Stimulated activated CD4-positive, alpha-beta T cell treated with anti-CD3 and anti-CD28 coated beads, Interleukin-1b, Interleukin-23, amount 100 ng/mL, for 1 hour (primary cell): Measurements from ENCODE around the gene RALGPS1.
"Not testable (repeated sequence)": the region's sequence is repeated elsewhere in the genome, so short reads cannot be mapped to it uniquely, and the experiment has no call there.

Experiments
- DNase-seq, 2 donors: peaks; one replicate each; pipeline ENCODE4 v3.0.0-alpha.2; 2020; ENCODE audit warnings: low read depth in 2 of 2

RALGPS1 gene

DNA sequence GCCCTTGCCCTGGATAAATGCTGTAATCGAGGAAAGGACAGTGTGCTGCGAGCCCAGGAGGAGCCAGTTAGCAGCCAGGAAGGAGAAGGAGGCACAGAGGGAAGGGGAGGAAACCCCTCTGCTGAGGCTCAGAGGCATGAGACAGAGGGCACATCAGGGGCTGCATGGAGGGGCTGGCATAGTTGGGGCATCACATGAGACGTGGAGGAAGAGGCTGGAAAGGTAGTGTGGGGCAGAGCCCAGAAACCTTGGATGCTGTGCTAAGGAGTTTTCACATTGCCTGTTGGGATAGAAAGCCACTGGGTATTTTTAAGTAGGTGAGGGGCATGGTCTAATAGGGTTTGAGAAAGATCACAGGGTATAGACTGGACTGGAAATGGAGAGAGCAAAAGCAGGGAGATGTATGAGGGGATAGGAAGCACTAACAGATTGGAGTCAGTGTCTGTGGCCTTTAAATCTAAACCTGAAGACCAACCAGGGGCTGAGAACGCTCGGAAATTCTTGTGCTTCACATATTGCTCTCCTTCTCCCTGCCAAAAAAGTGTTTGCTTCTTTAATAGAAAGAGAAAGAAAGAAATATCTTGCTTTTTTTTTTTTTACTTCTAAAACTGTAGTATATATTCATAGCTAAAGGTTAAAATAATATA lies 240.9 kb downstream of the RALGPS1 start:
- no peak for DNase-seq

- no peak for DNase-seq
Measured at GRCh38 chr9:127158786-127159324, 244.3 kb downstream of the RALGPS1 start.

- DNase-seq = no peak
Measured at GRCh38 chr9:127159325-127159801, 244.8 kb downstream of the RALGPS1 start.

DNA sequence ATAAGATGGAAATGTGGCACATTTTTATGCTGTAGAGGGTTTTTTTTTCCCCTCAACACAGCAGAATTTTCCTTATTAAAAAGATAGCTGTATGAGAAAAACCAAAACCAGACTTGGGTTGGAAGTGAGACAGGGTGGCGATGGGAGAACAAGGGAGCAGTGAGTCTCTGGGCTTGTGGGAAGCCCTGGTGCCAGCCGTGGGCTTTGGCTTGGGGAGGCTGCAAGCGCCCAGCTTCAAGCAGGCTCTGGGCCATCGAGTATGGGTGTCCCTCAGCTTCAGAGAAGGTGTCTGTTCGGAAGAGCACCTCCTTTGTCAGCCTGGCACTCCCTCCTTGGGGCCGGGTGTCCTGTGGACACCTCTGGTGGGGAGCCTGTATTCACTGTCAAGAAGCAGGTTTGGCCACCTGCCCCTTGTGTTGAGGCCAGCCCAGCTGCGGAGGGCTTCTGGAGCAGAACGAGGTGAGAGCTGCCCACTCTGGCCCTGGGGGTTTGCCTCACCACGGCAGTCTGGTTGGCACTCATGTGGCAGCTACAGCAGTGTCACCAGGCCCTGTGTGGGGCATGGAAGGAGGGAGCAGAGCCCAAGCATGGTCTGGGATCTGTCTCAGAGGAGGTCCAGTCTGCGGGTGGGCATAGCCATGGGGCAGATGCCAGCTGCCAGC lies 245.5 kb downstream of the RALGPS1 start:
- DNase-seq = no peak

GRCh38 chr9:127161081-127161624 lies 246.6 kb downstream of the RALGPS1 start:
- no peak for DNase-seq

GRCh38 chr9:127162046-127162863 lies 247.7 kb downstream of the RALGPS1 start:
- no peak for DNase-seq

DNA sequence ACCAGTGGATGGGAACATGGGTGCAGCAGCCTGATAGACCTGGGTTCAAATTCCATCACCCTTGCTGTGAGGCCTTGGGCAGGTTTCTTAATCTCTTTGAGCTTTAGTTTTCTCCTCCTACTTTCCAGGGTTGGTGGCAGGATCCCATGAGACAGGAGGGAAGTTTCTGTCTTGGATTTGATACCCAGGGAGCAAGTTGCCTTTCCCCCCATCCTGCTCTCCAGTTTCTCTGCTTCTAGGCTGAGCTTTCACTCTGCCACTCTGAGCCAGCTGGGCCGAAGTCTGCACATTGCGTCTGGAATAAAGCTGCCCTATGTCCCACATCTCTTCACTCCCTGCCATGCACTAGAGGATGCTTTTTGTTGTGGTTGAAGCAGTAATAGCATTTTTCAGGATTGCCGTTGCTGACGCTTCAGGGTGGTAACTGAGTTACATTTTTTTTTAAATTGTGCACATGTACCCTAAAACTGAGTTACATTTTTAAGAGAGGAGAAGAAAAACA lies 248.3 kb downstream of the RALGPS1 start:
- no peak for DNase-seq

GRCh38 chr9:127163409-127163808 lies 248.8 kb downstream of the RALGPS1 start:
- no peak for DNase-seq

- DNase-seq = no peak
Measured at GRCh38 chr9:127165116-127165515, 250.5 kb downstream of the RALGPS1 start.

- DNase-seq = no peak
Measured at GRCh38 chr9:127166111-127166510, 251.5 kb downstream of the RALGPS1 start.

GRCh38 chr9:127166651-127167524 lies 252.3 kb downstream of the RALGPS1 start:
- no peak for DNase-seq

DNA sequence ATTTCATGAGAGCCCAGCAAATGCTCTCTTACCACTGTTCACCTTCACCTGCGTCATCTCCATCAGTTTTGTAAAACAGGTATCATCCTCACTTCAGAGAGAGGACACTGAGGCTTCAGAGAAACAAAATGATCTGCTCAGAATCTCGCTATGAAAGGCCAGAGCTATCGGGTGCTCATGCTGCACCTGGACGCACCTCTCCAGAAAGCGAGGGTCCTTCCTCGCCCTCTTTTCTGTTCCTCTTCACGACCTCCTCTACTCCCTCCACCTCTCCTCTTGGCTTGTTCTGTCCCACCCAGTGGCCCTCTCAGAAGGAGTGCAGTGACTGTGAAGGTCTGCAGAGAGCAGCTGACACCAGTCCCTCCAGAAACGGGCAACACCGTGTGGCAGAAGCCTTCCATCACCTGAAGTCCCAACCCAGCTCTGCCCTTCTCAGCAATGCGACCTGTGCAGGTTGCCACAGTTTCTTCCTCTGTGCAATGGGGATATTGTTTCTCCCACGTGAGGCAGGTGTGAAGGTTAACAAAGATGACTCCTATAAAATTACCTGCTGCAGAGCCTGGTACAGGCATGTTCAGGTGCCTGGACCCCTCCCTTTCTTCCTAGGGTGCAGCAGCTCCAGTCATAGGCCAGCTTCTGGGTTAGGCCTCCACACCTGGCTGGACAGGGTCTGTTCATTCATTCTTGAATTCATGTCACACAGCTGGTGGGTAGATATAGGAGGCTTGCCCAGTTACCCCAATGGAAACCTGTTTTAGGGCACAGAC lies 253.2 kb downstream of the RALGPS1 start:
- DNase-seq = no peak

DNA sequence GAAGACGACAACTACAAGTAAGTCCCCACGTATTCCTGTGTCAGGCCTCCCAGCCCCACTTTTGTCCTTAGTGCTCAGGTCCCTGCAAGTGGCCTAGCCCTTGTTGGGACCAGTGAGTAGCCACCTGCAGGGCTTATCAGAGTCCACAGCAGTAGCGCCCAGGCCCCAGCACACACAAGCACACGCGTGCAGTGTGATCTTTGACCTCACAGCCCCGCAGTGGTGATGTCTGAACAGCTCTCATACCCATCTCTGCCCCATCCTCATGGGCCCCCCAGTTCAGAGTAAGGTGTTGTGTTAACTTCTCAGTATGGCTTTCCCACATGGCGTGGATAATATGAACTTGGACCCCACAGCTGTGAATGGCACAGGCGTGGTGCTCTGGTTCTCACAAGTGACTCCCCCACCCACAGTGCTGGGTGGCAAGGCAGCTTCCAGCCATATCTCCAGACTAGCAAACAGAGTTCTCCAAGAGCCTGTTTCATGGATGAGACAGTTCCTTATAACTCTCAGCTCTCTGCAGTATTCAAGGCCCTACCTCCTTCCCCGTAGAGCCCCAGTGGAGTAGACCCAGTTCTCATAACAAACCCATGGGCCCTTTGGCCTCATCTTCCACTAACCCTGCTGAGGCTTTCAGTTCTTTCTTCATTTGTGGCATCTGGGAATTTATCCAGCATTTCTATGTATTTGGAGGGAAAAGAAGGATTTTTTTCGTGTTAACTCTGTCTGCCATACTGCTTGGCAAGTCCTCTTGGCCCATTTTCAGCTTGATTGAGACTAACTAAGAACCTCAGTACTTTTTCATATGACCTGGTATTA lies 254.4 kb downstream of the RALGPS1 start:
- DNase-seq = no peak

DNA sequence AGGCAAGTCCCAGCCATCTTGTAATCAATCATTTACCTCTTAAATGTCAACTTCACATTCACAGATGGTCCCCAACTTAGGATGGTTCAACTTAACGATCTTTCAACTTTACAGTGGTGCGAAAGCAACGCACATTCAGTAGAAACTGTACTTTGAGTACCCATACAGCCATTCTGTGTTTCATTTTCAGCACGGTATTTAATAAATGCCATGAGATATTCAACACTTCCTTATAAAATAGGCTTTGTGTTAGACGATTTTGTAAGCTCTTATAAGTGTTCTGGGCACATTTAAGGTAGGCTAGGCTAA lies 254.9 kb downstream of the RALGPS1 start:
- no peak for DNase-seq

GRCh38 chr9:127170103-127170502 lies 255.5 kb downstream of the RALGPS1 start:
- DNase-seq = no peak

- no peak for DNase-seq
Measured at GRCh38 chr9:127170652-127171051, 256.1 kb downstream of the RALGPS1 start.

- DNase-seq = not testable (repeated sequence)
Measured at GRCh38 chr9:127171348-127171747, 256.8 kb downstream of the RALGPS1 start.

DNA sequence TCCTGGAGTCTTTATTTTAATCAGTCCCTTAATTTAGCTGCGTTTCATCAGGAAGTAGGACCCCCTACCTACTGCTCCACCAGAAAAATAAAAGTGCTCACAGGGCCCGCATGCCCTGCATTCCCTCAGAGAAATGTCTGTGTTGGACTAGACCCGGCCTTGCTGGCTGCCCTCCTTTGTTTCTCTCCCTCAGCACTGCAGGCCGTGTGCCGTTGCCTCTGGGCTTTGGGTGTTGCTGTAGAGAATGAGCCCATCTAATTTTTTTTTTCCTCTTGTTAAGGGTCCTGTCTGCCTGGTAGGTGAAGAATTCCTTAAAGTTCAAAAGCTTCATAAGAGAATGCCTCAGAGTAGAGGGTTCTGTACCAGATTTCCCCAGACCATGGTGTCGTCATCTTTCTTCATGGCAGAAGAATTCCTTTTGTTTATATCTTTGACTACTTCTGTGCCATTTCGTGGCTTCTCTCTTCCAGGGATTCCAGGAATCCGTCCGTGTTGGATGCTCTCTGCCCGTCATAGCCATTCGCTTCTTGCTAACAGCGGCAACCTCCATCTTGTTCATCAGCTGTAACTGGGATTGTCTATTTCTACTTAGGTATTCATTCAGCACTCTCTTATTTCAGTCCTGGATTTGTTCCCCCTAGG lies 257.6 kb downstream of the RALGPS1 start:
- DNase-seq = no peak

DNA sequence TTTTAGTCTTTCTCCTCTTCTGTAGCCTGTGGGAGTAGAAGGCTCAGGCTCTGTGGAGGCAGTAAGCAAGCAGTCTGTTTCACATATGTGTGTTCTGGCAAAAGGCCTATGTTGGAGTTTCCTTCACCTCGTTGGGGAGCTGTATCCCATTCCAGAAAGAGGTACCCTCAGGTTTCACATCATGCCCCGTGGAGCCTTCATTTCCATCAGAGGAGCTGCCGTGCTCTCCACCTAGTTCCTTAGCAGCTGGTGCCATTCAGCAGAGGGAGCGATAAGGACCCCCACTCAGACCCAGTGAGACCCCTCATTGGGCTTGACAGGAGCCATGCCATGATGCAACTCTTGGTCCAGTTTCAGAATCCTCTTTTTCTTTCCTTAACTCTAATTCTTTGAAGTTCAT lies 258.5 kb downstream of the RALGPS1 start:
- no peak for DNase-seq
